ENCODE measurements around the gene WDR88.
A peak's percentile ranks its signal among the peaks of the same experiment; 100 is the strongest.

The WDR88 gene, protein sequence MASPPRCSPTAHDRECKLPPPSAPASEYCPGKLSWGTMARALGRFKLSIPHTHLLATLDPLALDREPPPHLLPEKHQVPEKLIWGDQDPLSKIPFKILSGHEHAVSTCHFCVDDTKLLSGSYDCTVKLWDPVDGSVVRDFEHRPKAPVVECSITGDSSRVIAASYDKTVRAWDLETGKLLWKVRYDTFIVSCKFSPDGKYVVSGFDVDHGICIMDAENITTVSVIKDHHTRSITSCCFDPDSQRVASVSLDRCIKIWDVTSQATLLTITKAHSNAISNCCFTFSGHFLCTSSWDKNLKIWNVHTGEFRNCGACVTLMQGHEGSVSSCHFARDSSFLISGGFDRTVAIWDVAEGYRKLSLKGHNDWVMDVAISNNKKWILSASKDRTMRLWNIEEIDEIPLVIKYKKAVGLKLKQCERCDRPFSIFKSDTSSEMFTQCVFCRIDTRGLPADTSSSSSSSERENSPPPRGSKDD

GRCh38 chr19:33132021-33132420 lies at the start of gene WDR88:
Gene WDR88, plus strand, starts transcription at chr19:33132114. Its CDS starts 56 bp downstream, at chr19:33132170.
- H3K9me3 Mint-ChIP-seq: no peaks in the 10 kb centered on the region
- H3K36me3 Mint-ChIP-seq (ENCODE audit: low read depth): peaks cover 8% of the 10 kb centered on the region
- no peak within 1 kb of the TSS for H3K27ac Mint-ChIP-seq
- ATAC-seq (no peak), DNase-seq (no peak)
- H3K4me1 Mint-ChIP-seq: peaks cover 10% of the 10 kb centered on the region
- H3K4me3 Mint-ChIP-seq: no peak within 1 kb of the TSS
- H3K27me3 Mint-ChIP-seq: no peaks in the 10 kb centered on the region

- Mint-ChIP-seq H3K27ac (no peak overlapping the region), H3K4me3 (no peak overlapping the region), H3K36me3 (ENCODE audit: low read depth) (peaks cover 14% of the 10 kb centered on the region), H3K9me3 (no peaks in the 10 kb centered on the region), H3K4me1 (peaks cover 20% of the 10 kb centered on the region), H3K27me3 (no peaks in the 10 kb centered on the region)
- no peak for ATAC-seq
- DNase-seq: no peak
Observed at GRCh38 chr19:33085570-33086128, 46.3 kb upstream of the WDR88 start.

- ATAC-seq: no peak
- no peak for DNase-seq
- Mint-ChIP-seq H3K9me3 (no peaks in the 10 kb centered on the region), H3K27ac (no peak overlapping the region), H3K36me3 (ENCODE audit: low read depth) (peaks cover 23% of the 10 kb centered on the region), H3K27me3 (no peaks in the 10 kb centered on the region), H3K4me1 (peaks cover 7% of the 10 kb centered on the region), H3K4me3 (no peak overlapping the region)
Observed at GRCh38 chr19:33086955-33087354, 45.0 kb upstream of the WDR88 start.

GRCh38 chr19:33089010-33089409 lies 42.9 kb upstream of the WDR88 start:
- ATAC-seq (no peak), DNase-seq (no peak)
- H3K4me1 Mint-ChIP-seq: no peaks in the 10 kb centered on the region
- peaks cover 26% of the 10 kb centered on the region for H3K36me3 Mint-ChIP-seq (ENCODE audit: low read depth)
- H3K27ac Mint-ChIP-seq: no peak overlapping the region
- no peak overlapping the region for H3K4me3 Mint-ChIP-seq
- H3K27me3 Mint-ChIP-seq: no peaks in the 10 kb centered on the region
- no peaks in the 10 kb centered on the region for H3K9me3 Mint-ChIP-seq

GRCh38 chr19:33090179-33090578 lies 41.7 kb upstream of the WDR88 start:
- no peaks in the 10 kb centered on the region for H3K27me3 Mint-ChIP-seq
- no peaks in the 10 kb centered on the region for H3K4me1 Mint-ChIP-seq
- H3K4me3 Mint-ChIP-seq: no peak overlapping the region
- no peak overlapping the region for H3K27ac Mint-ChIP-seq
- DNase-seq (no peak), ATAC-seq (no peak)
- no peaks in the 10 kb centered on the region for H3K9me3 Mint-ChIP-seq
- H3K36me3 Mint-ChIP-seq (ENCODE audit: low read depth): peaks cover 29% of the 10 kb centered on the region

DNA sequence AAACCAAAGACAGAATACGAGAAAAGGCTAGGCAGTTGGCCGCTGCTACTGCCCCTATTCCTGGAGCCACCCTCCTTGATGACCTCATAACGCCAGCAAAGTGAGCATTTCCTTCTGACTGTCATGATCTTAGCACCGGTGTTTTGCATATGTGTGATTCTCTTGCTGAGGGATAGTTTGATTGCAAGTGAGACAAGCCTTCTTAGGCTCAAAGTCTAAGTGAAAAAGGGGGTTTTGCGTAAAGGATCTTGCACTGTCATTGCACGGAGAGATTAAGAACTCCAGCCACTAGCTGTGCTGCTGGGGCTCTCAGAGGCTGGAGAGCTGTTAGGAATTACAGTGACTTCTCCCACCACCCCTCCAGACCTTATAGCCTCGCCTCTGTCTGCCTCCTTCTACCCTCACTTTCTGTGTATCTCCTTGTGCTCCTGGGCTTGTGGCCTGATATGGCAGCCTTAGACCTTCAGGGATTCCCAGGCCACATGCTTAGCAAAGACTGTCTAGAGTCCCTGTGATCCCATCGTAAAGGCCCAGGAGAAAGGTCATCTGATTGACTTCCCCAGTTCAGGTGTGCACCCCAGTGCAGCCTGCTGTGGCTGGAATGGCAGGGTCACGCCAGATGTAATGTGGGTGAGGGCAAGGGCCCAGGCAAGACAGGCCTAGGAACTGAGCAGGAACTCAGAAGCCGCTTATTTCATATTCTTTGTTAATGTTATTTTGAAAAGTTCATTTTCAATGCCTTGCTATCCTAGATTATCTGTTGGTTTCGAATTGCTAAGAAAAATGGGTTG lies 38.3 kb upstream of the WDR88 start:
- ATAC-seq: no peak
- Mint-ChIP-seq H3K27me3 (no peaks in the 10 kb centered on the region), H3K4me3 (no peak overlapping the region), H3K27ac (no peak overlapping the region), H3K36me3 (ENCODE audit: low read depth) (peaks cover 51% of the 10 kb centered on the region), H3K4me1 (peaks cover 3% of the 10 kb centered on the region), H3K9me3 (no peaks in the 10 kb centered on the region)
- no peak for DNase-seq

GRCh38 chr19:33094436-33095067 lies 37.4 kb upstream of the WDR88 start:
- Mint-ChIP-seq H3K27ac (no peak overlapping the region), H3K4me1 (peaks cover 3% of the 10 kb centered on the region), H3K9me3 (no peaks in the 10 kb centered on the region), H3K27me3 (no peaks in the 10 kb centered on the region), H3K4me3 (no peak overlapping the region), H3K36me3 (ENCODE audit: low read depth) (peaks cover 49% of the 10 kb centered on the region)
- DNase-seq: no peak
- no peak for ATAC-seq

DNA sequence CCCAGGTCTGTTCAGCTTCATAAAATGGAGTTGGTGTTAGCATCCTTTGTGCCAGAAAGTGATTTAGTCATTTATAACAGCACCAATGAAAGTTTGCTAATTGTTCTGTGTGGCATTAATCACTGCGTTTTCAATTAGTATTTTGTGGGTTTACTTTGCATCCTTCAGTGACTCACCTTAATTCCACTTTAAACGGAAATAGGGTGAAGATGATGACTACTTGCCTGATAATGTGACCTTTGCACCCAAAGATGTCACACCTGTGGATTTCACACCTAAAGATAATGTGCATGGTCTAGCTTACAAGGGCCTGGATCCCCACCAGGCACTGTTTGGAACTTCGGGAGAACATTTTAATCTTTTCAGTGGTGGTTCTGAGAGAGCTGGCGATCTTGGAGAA lies 35.9 kb upstream of the WDR88 start:
- Mint-ChIP-seq H3K9me3 (no peaks in the 10 kb centered on the region), H3K4me1 (peaks cover 3% of the 10 kb centered on the region), H3K27me3 (no peaks in the 10 kb centered on the region), H3K4me3 (no peak overlapping the region), H3K27ac (peak overlapping the region; percentile 17), H3K36me3 (ENCODE audit: low read depth) (peaks cover 42% of the 10 kb centered on the region)
- ATAC-seq (no peak), DNase-seq (no peak)

DNA sequence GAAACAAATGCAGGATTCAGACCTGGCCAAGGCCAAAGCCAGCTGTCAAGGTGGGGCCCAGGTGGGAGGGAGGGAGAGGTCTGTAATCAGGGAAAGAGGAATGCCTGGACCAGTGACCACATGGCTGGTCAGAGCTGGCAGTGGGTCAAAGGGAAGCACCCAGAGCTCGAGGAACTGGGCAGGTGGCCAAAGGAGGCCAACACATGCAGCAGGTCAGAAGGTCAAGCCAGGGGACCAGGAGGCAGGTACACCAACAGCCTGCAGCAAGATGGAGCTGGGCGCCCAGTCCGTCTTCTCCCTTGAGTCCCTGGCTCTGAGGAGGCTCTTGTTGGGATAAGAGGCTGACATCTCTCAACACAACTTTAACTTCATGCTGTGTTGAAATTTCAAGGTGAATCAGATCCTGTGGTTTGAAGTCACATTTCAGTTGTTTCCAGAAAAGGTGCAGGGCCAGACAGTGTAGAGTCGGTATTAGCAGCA lies 33.8 kb upstream of the WDR88 start:
- no peak overlapping the region for H3K27ac Mint-ChIP-seq
- H3K36me3 Mint-ChIP-seq (ENCODE audit: low read depth): peaks cover 49% of the 10 kb centered on the region
- ATAC-seq (no peak), DNase-seq (no peak)
- peaks cover 3% of the 10 kb centered on the region for H3K4me1 Mint-ChIP-seq
- no peak overlapping the region for H3K4me3 Mint-ChIP-seq
- no peaks in the 10 kb centered on the region for H3K27me3 Mint-ChIP-seq
- H3K9me3 Mint-ChIP-seq: no peaks in the 10 kb centered on the region

GRCh38 chr19:33100894-33101644 lies 30.8 kb upstream of the WDR88 start:
- H3K27ac Mint-ChIP-seq: no peak overlapping the region
- H3K9me3 Mint-ChIP-seq: no peaks in the 10 kb centered on the region
- H3K27me3 Mint-ChIP-seq: no peaks in the 10 kb centered on the region
- H3K4me1 Mint-ChIP-seq: peaks cover 2% of the 10 kb centered on the region
- H3K4me3 Mint-ChIP-seq: no peak overlapping the region
- DNase-seq (no peak), ATAC-seq (no peak)
- peaks cover 42% of the 10 kb centered on the region for H3K36me3 Mint-ChIP-seq (ENCODE audit: low read depth)

GRCh38 chr19:33102893-33103292 lies 29.0 kb upstream of the WDR88 start:
- DNase-seq: no peak
- H3K36me3 Mint-ChIP-seq (ENCODE audit: low read depth): peaks cover 33% of the 10 kb centered on the region
- no peak overlapping the region for H3K27ac Mint-ChIP-seq
- H3K27me3 Mint-ChIP-seq: no peaks in the 10 kb centered on the region
- no peaks in the 10 kb centered on the region for H3K4me1 Mint-ChIP-seq
- no peak for ATAC-seq
- H3K4me3 Mint-ChIP-seq: no peak overlapping the region
- H3K9me3 Mint-ChIP-seq: no peaks in the 10 kb centered on the region

- no peak for ATAC-seq
- no peaks in the 10 kb centered on the region for H3K27me3 Mint-ChIP-seq
Observed at GRCh38 chr19:33108161-33108560, 23.8 kb upstream of the WDR88 start.

DNA sequence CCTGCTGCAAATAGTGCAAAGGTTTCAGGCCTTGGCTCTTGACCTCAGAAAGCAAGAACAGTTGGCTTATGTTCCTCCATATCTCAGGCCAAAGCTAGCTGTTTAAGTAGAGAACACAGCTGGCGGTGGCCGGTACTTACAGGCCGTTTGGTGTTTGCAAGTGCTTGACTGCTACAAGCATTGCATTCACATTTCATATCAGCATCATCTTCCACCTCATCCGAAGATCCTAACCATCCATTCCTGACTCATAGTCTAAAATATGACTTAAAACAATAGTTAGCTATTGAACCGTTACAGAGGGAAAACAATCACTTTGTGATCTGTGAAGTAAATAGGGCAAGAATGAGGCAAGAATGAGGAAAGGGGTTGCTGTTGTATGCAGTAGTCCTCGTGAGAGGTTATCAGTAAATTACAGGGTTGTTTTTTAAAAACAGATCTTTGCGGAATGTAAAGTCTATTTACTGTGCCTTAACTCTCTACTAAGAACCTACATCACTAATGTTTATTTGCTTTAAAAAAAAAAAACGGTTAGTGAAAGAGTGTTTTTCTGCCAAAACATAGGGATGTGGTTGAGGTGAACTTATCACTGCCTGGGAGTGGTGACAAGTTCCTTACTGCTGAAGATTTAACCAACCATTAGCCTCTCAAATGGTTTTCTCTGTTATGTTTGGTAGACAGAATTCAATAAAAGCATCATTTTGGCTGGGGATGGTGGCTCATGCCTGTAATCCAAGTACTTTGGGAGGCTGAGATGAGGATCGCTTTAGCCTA lies 21.6 kb upstream of the WDR88 start:
- peaks cover 34% of the 10 kb centered on the region for H3K36me3 Mint-ChIP-seq (ENCODE audit: low read depth)
- H3K27me3 Mint-ChIP-seq: no peaks in the 10 kb centered on the region
- H3K4me1 Mint-ChIP-seq: no peaks in the 10 kb centered on the region

More at GRCh38 chr19:33108161-33108560, 23.8 kb upstream of the WDR88 start:
- Mint-ChIP-seq H3K27ac (no peak overlapping the region), H3K36me3 (ENCODE audit: low read depth) (peaks cover 26% of the 10 kb centered on the region), H3K4me3 (no peak overlapping the region), H3K4me1 (no peaks in the 10 kb centered on the region), H3K9me3 (no peaks in the 10 kb centered on the region)
- DNase-seq: no peak

More for the DNA sequence above, 21.6 kb upstream of the WDR88 start:
- no peak overlapping the region for H3K27ac Mint-ChIP-seq
- no peaks in the 10 kb centered on the region for H3K9me3 Mint-ChIP-seq
- DNase-seq (no peak), ATAC-seq (no peak)
- H3K4me3 Mint-ChIP-seq: no peak overlapping the region
